CD14-positive monocyte (primary cell): Measurements from ENCODE around the gene SLC35F3. TPM values are rescaled to one million over a fixed set of nuclear protein-coding genes. Genes with fewer than 3 reads are reported as not detected.

Experiments
- DNase-seq, 3 donors: peaks; one replicate each; pipeline ENCODE4 v3.0.0-alpha.2; 2011 to 2022
- H2AFZ ChIP-seq: 2 replicates; pipeline ENCODE4 v1.6.0; 2012; ENCODE audit warnings: mild to moderate bottlenecking, low read depth, low read length, inconsistent platforms; ENCODE audit not compliant: insufficient read depth, poor library complexity, severe bottlenecking
- H3K27ac ChIP-seq, 2 donors: 1 replicate in 1 of 2; 2 replicates in 1 of 2; pipeline ENCODE4 v1.5.1; 2012 to 2013; ENCODE audit warnings: low read length in 2 of 2, control low read depth in 1 of 2, inconsistent platforms in 1 of 2, low read depth in 1 of 2, mild to moderate bottlenecking in 1 of 2
- H3K27me3 ChIP-seq, 2 donors: one replicate each; pipeline versions ENCODE4 v1.6.0 to v1.6.1; 2011 to 2013; ENCODE audit warnings: low read length in 2 of 2; ENCODE audit not compliant: control insufficient read depth in 2 of 2, insufficient read depth in 2 of 2
- H3K36me3 ChIP-seq, 2 donors: replicated peaks in 1 of 2; 1 replicate in 1 of 2; 2 replicates in 1 of 2; pipeline versions ENCODE4 v1.5.1 to v1.6.1; 2012 to 2013; ENCODE audit warnings: low read length in 2 of 2, control low read depth in 1 of 2, inconsistent platforms in 1 of 2, mild to moderate bottlenecking in 1 of 2; ENCODE audit not compliant: insufficient read depth in 2 of 2, control insufficient read depth in 1 of 2
- H3K4me1 ChIP-seq, 2 donors: 1 replicate in 1 of 2; 2 replicates in 1 of 2; pipeline versions ENCODE4 v1.5.1 to v1.6.1; 2012 to 2013; ENCODE audit warnings: low read length in 2 of 2, control low read depth in 1 of 2, inconsistent platforms in 1 of 2, mild to moderate bottlenecking in 1 of 2, moderate library complexity in 1 of 2; ENCODE audit not compliant: insufficient read depth in 2 of 2, control insufficient read depth in 1 of 2
- H3K4me2 ChIP-seq: replicated peaks from 2 replicates; pipeline ENCODE3; 2012; ENCODE audit warnings: low read length, moderate library complexity, mild to moderate bottlenecking; ENCODE audit not compliant: poor library complexity, severe bottlenecking; ENCODE audit errors: extremely low read depth
- H3K4me3 ChIP-seq, 3 experiments: fragments of 200-600 bp in 1 of 3; sonication (generic) in 1 of 3; replicated peaks in 1 of 3; 1 replicate in 2 of 3; 2 replicates in 1 of 3; pipeline ENCODE4 v1.5.1; 2011 to 2013; ENCODE audit warnings: low read length in 3 of 3, mild to moderate bottlenecking in 3 of 3, control low read depth in 2 of 3, low read depth in 2 of 3, inconsistent platforms in 1 of 3, moderate library complexity in 1 of 3
- H3K79me2 ChIP-seq: 2 replicates; pipeline ENCODE4 v1.6.0; 2012; ENCODE audit warnings: mild to moderate bottlenecking, control low read depth, inconsistent platforms, low read length, moderate library complexity; ENCODE audit not compliant: insufficient read depth
- H3K9ac ChIP-seq: 2 replicates; pipeline ENCODE4 v1.6.0; 2017; ENCODE audit warnings: low read length, mild to moderate bottlenecking; ENCODE audit not compliant: insufficient read depth, poor library complexity, severe bottlenecking
- H3K9me3 ChIP-seq, 2 donors: replicated peaks in 1 of 2; 1 replicate in 1 of 2; 2 replicates in 1 of 2; pipeline versions ENCODE4 v1.5.1 to v1.6.1; 2012 to 2013; ENCODE audit warnings: low read length in 2 of 2, control low read depth in 1 of 2; ENCODE audit not compliant: control insufficient read depth in 1 of 2, insufficient read depth in 1 of 2
- H4K20me1 ChIP-seq: 2 replicates; pipeline ENCODE4 v1.6.0; 2012; ENCODE audit warnings: mild to moderate bottlenecking, low read length, control low read depth, moderate library complexity; ENCODE audit not compliant: insufficient read depth
- H3K27ac Mint-ChIP-seq, 7 donors: one replicate each; pipeline ENCODE4 v1.8.0; 2020; ENCODE audit warnings: mild to moderate bottlenecking in 7 of 7, mixed read lengths in 7 of 7, moderate library complexity in 6 of 7, inconsistent platforms in 2 of 7
- H3K27me3 Mint-ChIP-seq, 3 donors: one replicate each; pipeline ENCODE4 v1.8.0; 2021 to 2022; ENCODE audit warnings: low read depth in 3 of 3, mild to moderate bottlenecking in 3 of 3, mixed read lengths in 3 of 3, moderate library complexity in 3 of 3, inconsistent platforms in 1 of 3
- H3K36me3 Mint-ChIP-seq, 2 donors: one replicate each; pipeline ENCODE4 v1.8.0; 2020; ENCODE audit warnings: mixed read lengths in 2 of 2, inconsistent platforms in 1 of 2, mild to moderate bottlenecking in 1 of 2
- H3K4me1 Mint-ChIP-seq: one replicate; pipeline ENCODE4 v1.8.0; 2020; ENCODE audit warnings: mild to moderate bottlenecking, mixed read lengths
- H3K4me3 Mint-ChIP-seq, 2 donors: one replicate each; pipeline ENCODE4 v1.8.0; 2020; ENCODE audit warnings: mild to moderate bottlenecking in 2 of 2, mixed read lengths in 2 of 2, moderate library complexity in 1 of 2
- H3K9me3 Mint-ChIP-seq, 7 donors: one replicate each; pipeline ENCODE4 v1.8.0; 2020 to 2022; ENCODE audit warnings: mixed read lengths in 7 of 7, mild to moderate bottlenecking in 6 of 7, moderate library complexity in 6 of 7, inconsistent platforms in 2 of 7
- WGBS: methylation state at CpG from one replicate; pipeline ENCODE4 v1.1.5; 2013; ENCODE audit warnings: missing lambda C conversion rate; ENCODE audit not compliant: insufficient coverage; 5-methylcytosine and 5-hydroxymethylcytosine counted together
- intact Hi-C, 2 donors: fragments of 100-400 bp; cut with micrococcal nuclease; formaldehyde crosslinking; loops; one replicate each; pipeline versions ENCODE4 v1.15.0 to v1.15.1; 2023
- polyA plus RNA-seq, 3 donors: library from polyadenylated mRNA; depleted of rRNA in 1 of 3; unstranded in 2 of 3; stranded (reverse) in 1 of 3; fragments of 300-500 nt in 2 of 3; fragments of >200 nt in 1 of 3; fragmentation: Illumina TruSeq in 2 of 3; gene quantifications; 1 replicate in 2 of 3; 2 replicates in 1 of 3; pipeline ENCODE4 v1.2.3, GENCODE V29; 2012 to 2021
- TF ChIP-seq, protein P1 (sequence below): fragments of 200-600 bp; IDR thresholded peaks from one replicate; pipeline ENCODE4 v1.8.0; 2022; ENCODE audit warnings: antibody characterized with exemption, mild to moderate bottlenecking

Gene SLC35F3
- polyA plus RNA-seq, 3 donors: 0.17 to 0.78 TPM; not detected in 1

- Histone ChIP-seq H3K36me3 (no peaks in the 10 kb centered on the region), H3K9me3 (no peaks in the 10 kb centered on the region), H3K27me3 (no peaks in the 10 kb centered on the region), H4K20me1 (no peaks in the 10 kb centered on the region), H3K79me2 (no peaks in the 10 kb centered on the region), H3K4me3 (no peak overlapping the region), H3K9ac (no peak overlapping the region), H3K4me1 (no peaks in the 10 kb centered on the region), H3K4me2 (no peak overlapping the region), H3K27ac (no peak overlapping the region), H2AFZ (no peak overlapping the region)
- no peaks in the 10 kb centered on the region for H3K9me3 Mint-ChIP-seq
- DNase-seq: no peak
- H3K27me3 Mint-ChIP-seq: peaks cover 3 to 7% (median 5%) of the 10 kb centered on the region in 3 donors
- H3K4me3 Mint-ChIP-seq: no peak overlapping the region
- no peak overlapping the region for H3K27ac Mint-ChIP-seq
- peaks cover 6% of the 10 kb centered on the region for H3K4me1 Mint-ChIP-seq
- WGBS: 92% methylated on average over 3 of the region's 4 CpGs
- no peaks in the 10 kb centered on the region for H3K36me3 Mint-ChIP-seq
- TF ChIP-seq, protein P1, sequence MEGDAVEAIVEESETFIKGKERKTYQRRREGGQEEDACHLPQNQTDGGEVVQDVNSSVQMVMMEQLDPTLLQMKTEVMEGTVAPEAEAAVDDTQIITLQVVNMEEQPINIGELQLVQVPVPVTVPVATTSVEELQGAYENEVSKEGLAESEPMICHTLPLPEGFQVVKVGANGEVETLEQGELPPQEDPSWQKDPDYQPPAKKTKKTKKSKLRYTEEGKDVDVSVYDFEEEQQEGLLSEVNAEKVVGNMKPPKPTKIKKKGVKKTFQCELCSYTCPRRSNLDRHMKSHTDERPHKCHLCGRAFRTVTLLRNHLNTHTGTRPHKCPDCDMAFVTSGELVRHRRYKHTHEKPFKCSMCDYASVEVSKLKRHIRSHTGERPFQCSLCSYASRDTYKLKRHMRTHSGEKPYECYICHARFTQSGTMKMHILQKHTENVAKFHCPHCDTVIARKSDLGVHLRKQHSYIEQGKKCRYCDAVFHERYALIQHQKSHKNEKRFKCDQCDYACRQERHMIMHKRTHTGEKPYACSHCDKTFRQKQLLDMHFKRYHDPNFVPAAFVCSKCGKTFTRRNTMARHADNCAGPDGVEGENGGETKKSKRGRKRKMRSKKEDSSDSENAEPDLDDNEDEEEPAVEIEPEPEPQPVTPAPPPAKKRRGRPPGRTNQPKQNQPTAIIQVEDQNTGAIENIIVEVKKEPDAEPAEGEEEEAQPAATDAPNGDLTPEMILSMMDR: no peak
- intact Hi-C loops: no loop called here
Observed at GRCh38 chr1:234135501-234135900, 231.0 kb downstream of the SLC35F3 start.

GRCh38 chr1:234136073-234136472 is 231.6 kb downstream of the SLC35F3 start:
- Histone ChIP-seq H3K36me3 (no peaks in the 10 kb centered on the region), H3K27me3 (no peaks in the 10 kb centered on the region), H2AFZ (no peak overlapping the region), H3K4me2 (no peak overlapping the region), H4K20me1 (no peaks in the 10 kb centered on the region), H3K79me2 (no peaks in the 10 kb centered on the region), H3K9ac (no peak overlapping the region), H3K27ac (no peak overlapping the region), H3K9me3 (no peaks in the 10 kb centered on the region), H3K4me1 (no peaks in the 10 kb centered on the region), H3K4me3 (no peak overlapping the region)
- no peaks in the 10 kb centered on the region for H3K9me3 Mint-ChIP-seq
- H3K27ac Mint-ChIP-seq: no peak overlapping the region
- peaks cover 3 to 7% (median 5%) of the 10 kb centered on the region in 3 donors for H3K27me3 Mint-ChIP-seq
- TF ChIP-seq, protein P1: no peak
- H3K4me1 Mint-ChIP-seq: peaks cover 6% of the 10 kb centered on the region
- no peak overlapping the region for H3K4me3 Mint-ChIP-seq
- H3K36me3 Mint-ChIP-seq: no peaks in the 10 kb centered on the region
- intact Hi-C loops: no loop called here
- no peak for DNase-seq
